NCI-H526 (cell line): ENCODE results near the gene ZGLP1.
"Not testable (repeated sequence)": the region's sequence is repeated elsewhere in the genome, so short reads cannot be mapped to it uniquely, and the experiment has no call there.

Source experiments
- DNase-seq, 2 experiments: peaks; one replicate each; lab custom pipeline; 2025; lab: John Stamatoyannopoulos, UW

ZGLP1 gene

GRCh38 chr19:10309423-10309822 is at the start of gene ZGLP1:
ZGLP1 (minus strand) TSS chr19:10309815.
- no peak for DNase-seq

GRCh38 chr19:10356431-10356830 is 46.8 kb upstream of the ZGLP1 start:
- no peak for DNase-seq

- peak; percentile 23 to 85 for DNase-seq
Measured at GRCh38 chr19:10353793-10354391, 44.3 kb upstream of the ZGLP1 start.

GRCh38 chr19:10352764-10353671 is 43.4 kb upstream of the ZGLP1 start:
- DNase-seq, result peak; percentile 82 to 91

- DNase-seq, result no peak
Measured at GRCh38 chr19:10346509-10346908, 36.9 kb upstream of the ZGLP1 start.

GRCh38 chr19:10344780-10345179 is 35.2 kb upstream of the ZGLP1 start:
- DNase-seq, result no peak

GRCh38 chr19:10343495-10343894 is 33.9 kb upstream of the ZGLP1 start:
- no peak for DNase-seq

- DNase-seq, result no peak
Measured at GRCh38 chr19:10339977-10340376, 30.4 kb upstream of the ZGLP1 start.

- no peak for DNase-seq
Measured at GRCh38 chr19:10339380-10339960, 29.9 kb upstream of the ZGLP1 start, which contains the start of gene ICAM3. ICAM3 (minus strand) TSS chr19:10339624; CDS start chr19:10339614, 10 bp downstream.

GRCh38 chr19:10338940-10339339 is 29.3 kb upstream of the ZGLP1 start:
- no peak for DNase-seq

- DNase-seq, result not testable (repeated sequence)
Measured at GRCh38 chr19:10336725-10337124, 27.1 kb upstream of the ZGLP1 start.

GRCh38 chr19:10335352-10335985 is 25.9 kb upstream of the ZGLP1 start:
- DNase-seq, result no peak

- peak; percentile 9 to 79 for DNase-seq
Measured at GRCh38 chr19:10334588-10335351, 25.2 kb upstream of the ZGLP1 start.

- no peak for DNase-seq
Measured at GRCh38 chr19:10333758-10334587, 24.4 kb upstream of the ZGLP1 start.

- peak; percentile 87 to 97 for DNase-seq
Measured at GRCh38 chr19:10332965-10333757, 23.5 kb upstream of the ZGLP1 start, which contains the start of gene RAVER1. RAVER1 (minus strand) TSS chr19:10333529; CDS start chr19:10333507, 22 bp downstream.

- DNase-seq, result no peak
Measured at GRCh38 chr19:10332158-10332964, 22.7 kb upstream of the ZGLP1 start.

GRCh38 chr19:10329555-10329954 is 19.9 kb upstream of the ZGLP1 start:
- no peak for DNase-seq

GRCh38 chr19:10328558-10329429 is 19.2 kb upstream of the ZGLP1 start:
- DNase-seq, result no peak
